Upper lobe of right lung (tissue), 1 donor: ENCODE data around the gene STX8. TPM values are rescaled to one million over a fixed set of nuclear protein-coding genes. Genes with fewer than 3 reads are reported as not detected.

Experiments
- ATAC-seq: fragments of 200-7000 bp; cut with Tn5 transposase; one replicate; pipeline ENCODE4 v1.9.1; 2020; ENCODE audit warnings: mild to moderate bottlenecking, moderate library complexity
- DNase-seq: peaks from one replicate; pipeline ENCODE4 v3.0.0-alpha.2; 2020
- H3K27ac ChIP-seq: fragments of 200-600 bp; one replicate; pipeline ENCODE4 v1.8.0; 2022
- H3K27me3 ChIP-seq: fragments of 200-600 bp; one replicate; pipeline ENCODE4 v1.8.0; 2022; ENCODE audit warnings: mild to moderate bottlenecking
- H3K36me3 ChIP-seq: fragments of 200-600 bp; one replicate; pipeline ENCODE4 v1.8.0; 2022
- H3K4me1 ChIP-seq: fragments of 200-600 bp; one replicate; pipeline ENCODE4 v1.8.0; 2022
- H3K4me3 ChIP-seq: fragments of 200-600 bp; one replicate; pipeline ENCODE4 v1.8.0; 2022; ENCODE audit warnings: mild to moderate bottlenecking
- H3K9me3 ChIP-seq: fragments of 200-600 bp; one replicate; pipeline ENCODE4 v1.8.0; 2022
- CTCF ChIP-seq: fragments of 200-600 bp; IDR thresholded peaks from one replicate; pipeline ENCODE4 v1.8.0; 2022; ENCODE audit warnings: antibody characterized with exemption
- intact Hi-C: fragments of 100-400 bp; cut with DNase I; formaldehyde crosslinking; loops from one replicate; pipeline ENCODE4 v1.11.0; 2022
- total RNA-seq: library from RNA; stranded (reverse); fragmentation: NEBNext Ultra II Directional; extraction: Animal tissue kit (Norgen Biotek cat#: 25700); gene quantifications from one replicate; pipeline ENCODE4 v1.2.1, GENCODE V29; 2021
- donor health status: DM: no; HTN: yes; CAD: no; lungs with severe emphysema.

STX8 gene
- total RNA-seq, 1 donor from 2014 or later = 52.5 TPM

- no peaks in the 10 kb centered on the region for H3K36me3 ChIP-seq
- H3K4me1 ChIP-seq = no peaks in the 10 kb centered on the region
- ATAC-seq (no peak), DNase-seq (no peak)
- peaks cover 18% of the 10 kb centered on the region for H3K27me3 ChIP-seq
- no peak overlapping the region for H3K27ac ChIP-seq
- TF ChIP-seq CTCF = no peak
- no peak overlapping the region for H3K4me3 ChIP-seq
- intact Hi-C loops = no loop called here
- no peaks in the 10 kb centered on the region for H3K9me3 ChIP-seq
Observed at GRCh38 chr17:9227819-9228407, 347.7 kb downstream of the STX8 start.

GRCh38 chr17:9226794-9227135 is 348.9 kb downstream of the STX8 start:
- DNase-seq = no peak
- intact Hi-C loops = no loop called here
- Histone ChIP-seq H3K36me3 (no peaks in the 10 kb centered on the region), H3K27me3 (peaks cover 6% of the 10 kb centered on the region), H3K27ac (no peak overlapping the region), H3K4me1 (no peaks in the 10 kb centered on the region), H3K9me3 (no peaks in the 10 kb centered on the region), H3K4me3 (no peak overlapping the region)
- ATAC-seq = no peak
- no peak for TF ChIP-seq CTCF

GRCh38 chr17:9226130-9226793 is 349.4 kb downstream of the STX8 start:
- no peak for TF ChIP-seq CTCF
- no peak overlapping the region for H3K27ac ChIP-seq
- H3K36me3 ChIP-seq = no peaks in the 10 kb centered on the region
- ATAC-seq = no peak
- H3K27me3 ChIP-seq = peaks cover 5% of the 10 kb centered on the region
- H3K4me3 ChIP-seq = no peak overlapping the region
- H3K9me3 ChIP-seq = no peaks in the 10 kb centered on the region
- DNase-seq = no peak
- H3K4me1 ChIP-seq = no peaks in the 10 kb centered on the region
- intact Hi-C loops = no loop called here

GRCh38 chr17:9225305-9226101 is 350.1 kb downstream of the STX8 start:
- Histone ChIP-seq H3K9me3 (no peaks in the 10 kb centered on the region), H3K27me3 (peaks cover 5% of the 10 kb centered on the region), H3K27ac (no peak overlapping the region), H3K36me3 (no peaks in the 10 kb centered on the region), H3K4me1 (no peaks in the 10 kb centered on the region), H3K4me3 (no peak overlapping the region)
- no peak for TF ChIP-seq CTCF
- intact Hi-C loops = no loop called here
- DNase-seq (no peak), ATAC-seq (no peak)

GRCh38 chr17:9224485-9224884 is 351.1 kb downstream of the STX8 start:
- Histone ChIP-seq H3K27ac (no peak overlapping the region), H3K9me3 (no peaks in the 10 kb centered on the region), H3K4me1 (no peaks in the 10 kb centered on the region), H3K4me3 (no peak overlapping the region), H3K27me3 (no peaks in the 10 kb centered on the region), H3K36me3 (no peaks in the 10 kb centered on the region)
- intact Hi-C loops = no loop called here
- ATAC-seq (no peak), DNase-seq (no peak)
- TF ChIP-seq CTCF = no peak
